GM19099 (cell line): Measurements from ENCODE around the gene KCNMA1.

ENCODE experiments used
- POLR2A ChIP-seq: IDR thresholded peaks from 3 replicates; pipeline ENCODE4 v1.6.1; 2011; ENCODE audit warnings: low read depth; ENCODE audit not compliant: insufficient read length; ENCODE audit errors: extremely low read depth

The KCNMA1 gene

GRCh38 chr10:77626266-77626935 lies 11.2 kb downstream of the KCNMA1 start:
- no peak for TF ChIP-seq POLR2A

DNA sequence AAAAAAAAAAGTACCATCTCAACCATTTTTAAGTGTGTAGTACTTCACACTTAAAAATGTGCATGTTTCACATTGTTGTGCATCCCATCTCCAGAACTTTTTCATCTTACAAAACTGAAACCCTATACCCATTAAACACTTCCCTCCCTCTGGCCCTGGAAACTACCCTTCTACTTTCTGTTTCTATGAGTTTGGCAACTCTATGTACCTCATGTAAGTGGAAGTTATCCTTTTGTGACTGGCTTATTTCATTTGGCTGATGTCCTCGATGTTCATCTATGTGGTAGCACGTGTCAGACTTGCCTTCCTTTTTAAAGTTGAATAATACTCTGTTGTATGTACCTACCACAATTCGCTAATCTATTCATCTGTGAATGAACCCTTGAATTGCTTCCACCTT lies 12.2 kb downstream of the KCNMA1 start:
- no peak for TF ChIP-seq POLR2A

DNA sequence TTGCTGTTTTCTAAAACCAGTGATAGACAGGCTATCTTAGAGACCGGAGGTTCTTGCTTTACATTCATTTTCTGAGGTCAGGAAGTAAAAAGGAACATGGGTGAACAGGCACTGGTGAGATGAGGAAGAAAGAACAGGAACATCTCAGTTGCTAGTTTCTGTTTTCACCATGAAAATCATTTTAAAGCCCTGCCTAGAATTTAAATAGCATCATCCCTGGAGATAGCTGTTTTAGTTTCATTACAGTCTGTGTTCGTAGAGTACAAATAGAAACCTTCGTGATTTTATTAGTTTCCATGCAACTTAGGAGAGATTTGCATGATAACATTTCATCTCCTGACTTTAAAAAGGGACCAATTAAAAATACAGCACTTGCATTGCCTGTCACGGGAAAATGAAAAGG lies 14.7 kb downstream of the KCNMA1 start:
- TF ChIP-seq POLR2A: no peak

GRCh38 chr10:77620731-77621130 lies 16.9 kb downstream of the KCNMA1 start:
- no peak for TF ChIP-seq POLR2A

DNA sequence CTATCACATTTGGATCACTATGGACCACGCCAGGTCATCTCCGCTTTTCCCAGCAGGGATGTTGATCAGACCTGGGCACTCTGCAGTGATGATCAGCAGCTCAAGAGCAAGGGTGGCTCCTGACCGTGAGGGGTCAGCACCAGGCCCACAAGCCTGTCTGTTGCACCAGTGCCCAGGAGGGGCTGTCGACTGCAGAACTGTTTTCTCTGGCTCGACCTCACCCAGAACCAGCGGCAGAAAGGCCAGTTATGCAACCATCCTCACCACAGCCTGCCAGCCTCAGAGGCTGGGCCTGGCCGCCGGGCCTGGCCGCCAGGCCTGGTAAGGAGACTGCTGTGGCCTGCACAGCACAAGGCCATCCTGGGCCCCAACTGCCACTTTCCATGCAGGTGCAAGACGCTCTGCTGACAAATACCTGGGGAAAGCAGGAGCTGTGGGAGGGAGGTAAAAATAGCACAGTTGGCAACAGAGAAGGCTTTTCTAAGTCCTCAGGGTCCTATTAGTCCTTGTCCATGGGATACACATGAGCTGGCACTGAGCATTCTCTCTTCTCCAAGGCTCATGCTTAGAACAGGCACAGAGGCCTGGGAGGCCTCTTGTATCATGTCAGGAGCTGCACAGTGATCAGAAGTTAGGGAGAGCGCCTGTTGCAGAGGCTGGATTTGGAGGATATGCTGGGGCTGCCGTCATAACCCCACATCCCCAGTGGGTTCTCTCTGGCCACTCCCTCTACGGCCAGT lies 17.5 kb downstream of the KCNMA1 start:
- TF ChIP-seq POLR2A: no peak

- TF ChIP-seq POLR2A: no peak
Measured at GRCh38 chr10:77618117-77618516, 19.5 kb downstream of the KCNMA1 start.

DNA sequence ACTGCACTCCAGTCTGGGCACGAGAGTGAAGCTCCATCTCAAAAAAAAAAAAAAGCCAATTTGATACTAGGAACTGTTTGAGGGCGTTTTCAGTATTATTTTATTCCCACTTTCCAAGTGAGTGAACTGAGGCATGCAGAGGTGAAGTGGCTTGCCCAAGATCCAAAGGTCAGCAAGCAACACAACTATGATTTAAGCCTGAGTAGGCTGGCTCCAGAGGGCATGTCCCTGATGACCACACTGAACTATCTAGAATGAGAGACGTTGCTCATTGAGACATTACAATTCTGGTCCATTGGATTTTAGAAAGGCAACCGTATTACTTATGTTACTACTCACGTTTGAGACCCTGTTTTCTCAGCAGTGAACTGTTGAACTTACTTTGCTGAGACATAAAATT lies 20.8 kb downstream of the KCNMA1 start:
- TF ChIP-seq POLR2A: no peak

DNA sequence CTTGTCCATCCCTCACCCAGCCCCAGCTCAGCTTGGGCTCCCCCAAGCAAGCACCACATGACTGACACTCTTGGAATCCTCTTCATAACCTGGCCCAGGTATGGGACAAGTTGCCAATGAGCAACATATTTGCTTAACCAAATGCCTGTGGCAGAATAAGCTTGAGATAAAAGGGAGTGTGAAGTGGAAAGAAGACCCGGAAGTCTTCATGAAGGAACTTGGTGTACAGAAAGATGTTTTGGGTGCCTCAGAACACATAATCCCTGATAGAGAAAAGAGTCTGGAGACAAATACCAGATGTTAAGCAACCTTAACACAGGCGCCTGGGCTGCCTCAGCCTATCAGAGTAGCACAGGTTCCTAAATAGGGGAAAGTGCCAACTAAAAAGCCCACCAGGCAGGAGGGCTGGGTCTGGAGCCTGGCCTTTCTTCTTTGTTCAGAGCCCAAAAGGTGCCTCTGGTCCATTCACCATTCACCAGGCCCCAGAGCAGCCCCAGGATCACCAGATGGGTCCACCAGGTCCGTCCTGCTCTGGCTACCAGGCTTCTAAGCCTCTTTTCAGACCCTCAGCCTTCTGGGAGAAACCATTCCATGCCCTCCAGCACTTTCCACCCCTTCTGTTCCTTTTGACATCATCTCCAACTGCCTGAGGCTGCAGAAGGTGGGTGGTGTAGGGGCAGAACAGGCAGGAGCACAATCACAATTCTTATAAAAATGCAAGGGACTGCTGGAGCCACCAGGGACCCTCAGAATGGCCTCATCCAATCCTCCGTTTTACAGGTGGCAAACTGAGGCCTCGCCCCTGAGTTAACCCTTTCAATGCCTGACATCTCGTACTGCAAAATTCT lies 22.6 kb downstream of the KCNMA1 start:
- TF ChIP-seq POLR2A: no peak

GRCh38 chr10:77613476-77614130 lies 24.0 kb downstream of the KCNMA1 start:
- TF ChIP-seq POLR2A: no peak

DNA sequence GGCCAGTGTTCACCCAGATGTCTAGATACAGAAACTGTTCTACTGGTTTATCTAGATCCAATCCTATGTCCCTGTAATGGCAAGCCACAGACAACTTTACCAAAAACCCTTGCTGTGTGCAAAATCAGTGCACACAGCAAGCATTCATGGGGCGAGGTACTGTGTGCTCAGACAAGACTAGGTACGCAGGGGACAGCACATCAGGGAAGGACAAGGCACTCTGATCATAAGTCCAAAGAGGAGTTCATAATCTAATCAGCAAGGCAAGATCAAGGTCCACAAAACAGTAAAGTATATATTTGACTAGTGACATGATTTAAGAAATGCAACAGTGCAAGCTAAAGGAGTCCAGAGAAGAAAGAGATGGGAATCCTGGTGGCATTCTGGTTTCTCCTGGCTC lies 25.9 kb downstream of the KCNMA1 start:
- no peak for TF ChIP-seq POLR2A

- TF ChIP-seq POLR2A: no peak
Measured at GRCh38 chr10:77611221-77611620, 26.4 kb downstream of the KCNMA1 start.

GRCh38 chr10:77609781-77610272 lies 27.8 kb downstream of the KCNMA1 start:
- TF ChIP-seq POLR2A: no peak

- TF ChIP-seq POLR2A: no peak
Measured at GRCh38 chr10:77608281-77608680, 29.3 kb downstream of the KCNMA1 start.

- TF ChIP-seq POLR2A: no peak
Measured at GRCh38 chr10:77606751-77607150, 30.9 kb downstream of the KCNMA1 start.

DNA sequence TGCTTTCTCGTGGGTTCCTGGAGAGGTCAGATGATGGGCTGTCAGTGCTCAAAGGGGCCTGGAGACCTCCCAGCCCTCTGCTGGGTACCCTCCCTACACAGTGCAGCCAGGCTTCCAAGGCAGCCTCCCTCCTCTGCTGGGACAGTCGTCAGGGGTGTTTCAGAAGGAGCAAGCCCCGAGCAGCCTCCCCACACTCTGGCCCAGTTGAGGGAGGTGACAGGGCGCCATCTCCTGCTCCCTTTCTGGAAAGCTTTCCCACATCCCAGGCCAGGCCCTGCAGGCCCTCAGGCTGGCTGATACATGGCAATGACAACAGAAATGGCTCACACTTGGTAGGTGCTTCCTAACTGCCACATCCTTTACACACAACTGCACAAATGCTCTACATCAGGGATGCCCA lies 32.1 kb downstream of the KCNMA1 start:
- no peak for TF ChIP-seq POLR2A
